GM18526 (cell line): ENCODE results near the gene XPO6.

Experiments used
- POLR2A ChIP-seq: IDR thresholded peaks from 3 replicates; pipeline ENCODE4 v1.6.1; 2011; ENCODE audit not compliant: insufficient read length; ENCODE audit errors: extremely low read depth

XPO6 gene

GRCh38 chr16:28086186-28087139 lies 125.3 kb downstream of the XPO6 start:
- no peak for TF ChIP-seq POLR2A

DNA sequence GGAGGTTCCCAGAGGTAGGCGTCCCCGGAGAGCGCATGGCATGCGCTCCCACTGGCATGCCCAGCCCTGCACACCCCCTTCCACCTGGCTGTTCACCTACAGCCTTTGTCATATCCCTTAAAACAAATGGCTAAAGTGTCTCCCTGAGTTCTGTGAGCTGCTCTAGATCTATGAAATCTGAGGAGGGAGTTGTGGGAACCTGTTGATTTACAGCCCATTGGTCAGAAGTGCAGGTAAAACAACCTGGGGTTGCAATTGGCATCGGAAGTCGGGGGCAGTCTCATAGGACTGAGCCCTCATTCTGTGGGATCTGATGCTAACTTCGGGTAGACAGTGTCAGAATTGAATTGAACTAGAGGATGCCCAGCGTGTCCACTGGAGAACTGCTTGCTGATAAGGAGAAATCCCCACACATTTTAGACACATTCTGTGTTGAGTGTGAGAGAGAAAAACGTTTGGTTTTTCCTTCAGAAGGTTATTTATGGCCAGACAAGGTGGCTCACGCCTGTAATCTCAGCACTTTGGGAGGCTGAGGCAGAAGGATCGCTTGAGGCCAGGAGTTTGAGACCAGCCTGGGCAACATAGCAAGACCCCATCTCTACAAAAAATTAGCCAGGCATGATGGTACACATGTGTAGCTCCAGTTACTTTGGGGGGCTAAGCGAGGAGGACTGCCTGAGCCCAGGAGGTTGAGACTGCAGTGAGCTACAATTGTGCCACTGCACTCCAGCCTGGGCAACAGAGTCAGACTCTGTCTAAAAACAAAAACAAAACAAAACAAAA lies 126.2 kb downstream of the XPO6 start:
- TF ChIP-seq POLR2A = no peak

GRCh38 chr16:28084209-28084608 lies 127.6 kb downstream of the XPO6 start:
- TF ChIP-seq POLR2A = no peak

DNA sequence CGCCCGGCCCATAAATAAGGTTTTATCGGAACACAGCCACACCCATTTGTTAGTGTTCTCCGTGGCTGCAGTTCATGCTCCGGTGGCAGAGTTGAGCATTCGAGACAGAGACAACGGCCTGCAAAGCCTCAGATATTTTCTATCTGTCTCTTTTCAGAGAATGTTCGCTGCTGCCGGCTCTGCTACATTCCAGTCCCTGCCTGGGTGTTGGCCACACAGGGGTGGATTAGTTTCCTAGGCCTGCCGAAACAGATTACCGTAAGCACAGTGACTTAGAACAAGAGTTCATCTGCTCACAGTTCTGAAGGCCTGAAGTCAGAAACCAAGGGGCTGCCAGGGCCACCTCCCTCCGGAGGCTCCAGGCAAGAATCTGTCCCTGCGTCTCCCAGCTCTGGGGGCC lies 129.1 kb downstream of the XPO6 start:
- TF ChIP-seq POLR2A = no peak

DNA sequence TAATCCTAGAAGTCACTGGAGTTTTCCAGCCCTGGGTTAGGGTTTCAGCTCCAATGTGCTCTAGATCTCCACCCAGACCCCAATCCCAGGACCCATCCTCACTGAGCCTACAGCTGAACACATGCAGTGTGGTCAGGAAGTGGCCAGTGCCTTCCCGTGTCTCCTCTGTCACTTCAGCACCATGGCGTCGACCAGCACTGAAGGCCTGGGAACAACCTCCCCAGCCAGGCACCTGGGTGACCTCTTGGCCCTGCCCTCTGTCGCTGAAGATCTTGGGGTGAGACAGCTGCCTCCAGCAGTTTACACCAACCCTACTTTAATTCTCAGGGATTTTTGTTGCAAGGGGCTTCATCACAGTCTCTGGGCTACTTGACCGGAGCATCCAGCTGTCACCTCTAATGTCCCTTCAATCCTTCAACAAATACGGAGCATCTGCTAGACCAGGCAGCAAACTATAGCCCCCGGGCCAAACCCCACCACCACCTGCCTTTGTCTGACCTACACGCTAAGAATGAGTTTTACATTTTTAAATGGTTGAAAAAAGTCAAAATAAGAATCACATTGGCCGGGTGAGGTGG lies 130.3 kb downstream of the XPO6 start:
- no peak for TF ChIP-seq POLR2A

GRCh38 chr16:28078261-28078660 lies 133.5 kb downstream of the XPO6 start:
- no peak for TF ChIP-seq POLR2A

DNA sequence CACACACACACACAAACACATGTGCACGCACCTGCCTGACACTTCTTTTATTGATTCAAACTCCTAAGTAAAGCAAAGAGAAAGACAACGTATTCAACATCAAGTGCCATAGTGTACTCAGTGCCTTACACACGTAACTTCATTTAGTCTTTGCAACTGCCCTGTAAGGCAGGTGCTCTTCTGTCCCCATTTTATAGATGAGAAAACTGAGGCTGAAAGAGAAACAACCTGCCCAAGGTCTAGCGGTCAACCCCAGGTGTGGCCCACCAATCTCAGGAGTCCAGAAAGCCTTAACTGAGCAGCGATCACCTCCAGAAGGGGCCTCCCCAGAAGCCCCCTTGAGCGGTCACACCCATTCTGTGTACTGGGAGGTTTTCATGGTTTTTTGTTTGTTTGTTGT lies 137.9 kb downstream of the XPO6 start:
- no peak for TF ChIP-seq POLR2A

DNA sequence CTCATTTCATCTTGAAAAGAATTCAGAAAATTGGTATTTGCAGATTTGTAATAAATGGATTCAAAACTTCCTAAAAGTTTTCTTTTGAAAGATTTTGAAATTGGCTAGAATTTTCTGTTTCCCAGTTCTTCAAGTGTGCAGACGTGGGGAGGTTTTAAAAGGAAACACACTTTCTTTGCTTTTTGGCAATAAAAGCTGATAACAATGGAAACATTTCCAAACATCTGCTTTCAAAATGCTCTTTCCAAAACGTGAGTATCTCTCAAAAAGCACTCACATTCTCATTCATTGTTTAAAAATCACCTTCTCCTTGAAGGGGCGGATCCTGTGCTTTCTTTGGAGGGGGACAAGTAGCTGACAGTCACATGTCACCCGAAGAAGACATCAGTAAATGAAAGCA lies 139.7 kb downstream of the XPO6 start:
- TF ChIP-seq POLR2A = no peak

DNA sequence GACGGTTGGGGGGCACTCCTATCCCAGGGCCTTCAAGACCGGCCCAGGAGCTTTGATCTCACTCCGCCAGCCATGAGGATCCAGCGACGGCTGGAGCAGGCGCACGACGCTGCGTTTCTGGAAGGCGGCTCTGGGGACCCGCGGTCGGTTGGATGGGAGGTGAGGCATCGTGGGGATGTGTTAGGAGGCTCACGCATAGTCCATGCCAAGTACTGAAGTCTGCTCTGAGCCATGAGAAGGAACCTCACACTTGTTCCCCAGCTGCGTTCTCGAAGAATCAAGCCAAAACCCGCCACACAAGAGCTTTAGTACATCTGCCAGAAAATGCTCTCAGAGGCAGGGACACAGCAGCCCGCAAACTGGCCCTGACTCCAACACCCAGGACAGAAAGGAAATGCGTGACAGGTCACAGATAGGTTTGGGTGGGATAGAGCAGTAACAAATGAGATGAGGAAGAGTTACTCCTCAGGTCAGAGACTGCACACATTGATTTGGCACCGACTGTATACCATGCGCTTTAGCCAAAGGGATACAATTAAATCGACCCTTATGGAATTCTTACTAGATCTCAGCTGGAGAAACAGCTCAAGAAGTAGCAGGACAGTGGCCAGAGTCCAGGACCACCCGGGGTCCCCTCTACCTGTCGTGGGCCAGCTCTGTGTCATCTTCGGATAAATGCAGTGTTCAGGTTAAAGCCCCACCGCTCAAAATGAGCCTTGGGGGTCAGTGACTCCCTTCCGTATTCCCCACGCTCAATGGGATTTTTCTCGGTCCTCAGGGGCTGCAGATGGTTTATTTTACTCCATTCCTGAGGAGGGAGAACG lies 141.6 kb downstream of the XPO6 start:
- no peak for TF ChIP-seq POLR2A

- no peak for TF ChIP-seq POLR2A
These were observed 142.8 kb downstream of the XPO6 start for GRCh38 chr16:28068976-28069375.

- TF ChIP-seq POLR2A = no peak
These were observed 144.0 kb downstream of the XPO6 start for GRCh38 chr16:28067604-28068379.

- TF ChIP-seq POLR2A = no peak
These were observed 147.0 kb downstream of the XPO6 start for GRCh38 chr16:28064706-28065249.

DNA sequence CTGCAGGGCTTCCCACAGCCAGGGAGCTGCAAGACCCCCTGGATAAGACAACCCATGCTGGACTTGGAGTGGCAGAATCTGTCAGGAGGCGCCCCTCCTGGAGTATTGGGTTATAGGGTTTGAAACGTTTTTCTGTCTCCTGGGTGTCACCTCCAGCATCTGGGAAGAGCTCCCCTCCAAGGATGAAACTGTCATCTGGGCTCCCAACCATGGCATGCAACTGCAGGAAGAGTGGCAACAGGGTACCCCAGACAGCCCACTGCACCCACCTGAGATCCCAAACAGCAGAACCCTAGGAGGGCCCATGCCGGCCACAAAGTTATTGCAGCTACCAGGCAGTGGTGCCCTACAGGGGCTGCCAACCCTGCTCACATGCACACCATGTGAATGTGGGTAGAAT lies 147.6 kb downstream of the XPO6 start:
- no peak for TF ChIP-seq POLR2A

DNA sequence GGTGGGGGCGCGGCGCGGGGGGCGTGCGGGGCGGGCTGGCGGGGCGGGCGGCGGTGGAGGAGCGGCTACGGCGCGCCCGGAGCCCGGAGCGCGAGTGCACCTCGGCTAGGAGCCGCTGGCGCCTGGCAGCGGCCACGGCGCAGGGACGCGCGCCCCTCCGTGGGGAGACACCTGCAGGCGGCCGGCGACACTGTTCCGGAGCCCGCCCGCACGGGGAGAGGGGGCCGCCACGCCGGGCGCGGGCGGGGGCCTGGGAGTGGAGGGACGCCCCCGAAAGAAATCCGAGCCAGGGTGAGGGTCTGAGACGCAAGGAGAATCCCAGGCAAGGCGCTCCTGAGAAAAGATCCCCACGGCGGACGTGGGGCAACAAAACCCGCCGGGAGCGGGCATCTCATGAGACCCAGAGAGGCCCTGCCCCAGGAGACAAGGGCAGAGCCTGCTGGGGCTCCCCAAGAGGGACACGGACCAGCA lies 148.1 kb downstream of the XPO6 start, which contains the start of gene GSG1L:
GSG1L (minus strand) TSS at position 124 of the 471 bp plus-strand sequence. CDS start 290 bp downstream, outside the sequence.
- no peak for TF ChIP-seq POLR2A
